ENCODE results near the gene TNP2.

Gene TNP2

GRCh38 chr16:11276896-11277593 is 7.9 kb upstream of the TNP2 start:
- no peak for DNase-seq

- DNase-seq: no peak
Measured at GRCh38 chr16:11276143-11276895, 7.2 kb upstream of the TNP2 start, which contains the start of gene PRM2. Gene PRM2 (minus strand): TSS chr16:11276480. CDS start chr16:11276370, 110 bp downstream.

DNA sequence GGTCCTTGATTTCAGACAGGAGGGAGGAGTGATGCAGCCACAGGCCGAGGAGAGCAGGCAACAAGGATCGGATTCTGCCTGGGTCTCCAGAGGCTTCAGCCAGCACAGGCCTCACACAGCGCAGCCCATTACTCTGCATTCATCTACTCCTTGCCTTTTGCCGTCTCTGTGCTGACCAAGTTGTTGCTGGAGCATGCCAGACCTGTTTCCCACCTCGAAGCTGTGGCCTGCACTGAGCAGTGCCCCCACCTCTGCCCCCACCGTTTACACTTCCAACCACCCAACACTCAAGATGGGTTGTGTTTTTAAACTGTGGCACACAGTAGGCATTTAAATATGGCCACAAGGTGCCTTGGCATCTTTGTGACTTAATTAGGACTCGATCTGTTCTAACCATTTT is 5.8 kb upstream of the TNP2 start:
- DNase-seq: no peak

DNA sequence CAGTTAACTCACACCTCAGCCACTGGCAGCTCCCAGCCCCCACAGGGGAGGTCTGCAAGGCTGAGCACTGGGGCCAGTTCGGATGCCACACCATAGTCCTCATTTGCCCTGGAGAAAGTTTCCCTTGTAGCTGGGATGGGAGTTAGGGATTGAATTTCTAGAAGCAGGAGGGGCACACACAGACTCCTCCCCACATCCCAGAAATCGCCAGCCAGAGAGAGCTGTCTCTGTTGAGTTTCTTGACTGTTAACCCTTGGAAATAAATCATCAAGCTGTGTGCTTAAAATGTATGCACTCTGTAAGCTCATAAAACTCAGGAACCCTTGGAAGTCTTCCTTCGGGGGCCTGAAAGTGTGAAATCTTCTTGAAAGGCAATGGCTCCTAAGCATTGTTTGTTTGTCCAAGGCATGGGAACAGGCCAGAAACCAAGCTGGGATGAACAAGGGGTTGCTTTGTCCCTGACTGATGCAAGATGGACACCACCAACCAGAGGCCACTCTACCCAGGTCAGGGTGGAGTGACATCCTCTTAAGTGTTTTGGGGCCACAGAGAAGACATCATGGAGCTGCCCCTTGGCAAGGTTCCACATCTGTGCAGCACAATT is 4.7 kb upstream of the TNP2 start:
- DNase-seq: no peak

GRCh38 chr16:11272921-11273720 is 4.0 kb upstream of the TNP2 start, which contains the start of gene PRM3:
Gene PRM3 (minus strand): TSS chr16:11273629. CDS start chr16:11273595, 34 bp downstream.
- no peak for DNase-seq

DNA sequence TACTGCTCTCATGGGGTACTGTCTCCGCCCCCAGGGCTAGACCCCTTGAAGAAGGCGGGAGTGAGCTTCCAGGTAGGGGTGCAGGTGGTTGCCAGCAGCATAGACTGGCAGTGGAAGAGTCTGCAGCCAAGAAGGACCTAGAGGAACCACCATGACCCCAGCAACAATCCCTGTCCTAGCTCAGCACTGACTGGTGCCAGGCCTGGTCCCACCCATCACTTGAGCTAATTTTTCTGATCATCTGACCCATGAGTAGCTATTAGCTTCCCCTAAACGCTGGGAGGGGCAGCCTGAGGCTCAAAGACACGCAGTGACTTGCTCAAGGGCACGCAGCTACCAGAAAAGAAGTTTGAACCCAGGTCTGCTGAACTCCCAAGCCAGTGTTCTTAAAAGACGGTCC is 3.4 kb upstream of the TNP2 start:
- no peak for DNase-seq

DNA sequence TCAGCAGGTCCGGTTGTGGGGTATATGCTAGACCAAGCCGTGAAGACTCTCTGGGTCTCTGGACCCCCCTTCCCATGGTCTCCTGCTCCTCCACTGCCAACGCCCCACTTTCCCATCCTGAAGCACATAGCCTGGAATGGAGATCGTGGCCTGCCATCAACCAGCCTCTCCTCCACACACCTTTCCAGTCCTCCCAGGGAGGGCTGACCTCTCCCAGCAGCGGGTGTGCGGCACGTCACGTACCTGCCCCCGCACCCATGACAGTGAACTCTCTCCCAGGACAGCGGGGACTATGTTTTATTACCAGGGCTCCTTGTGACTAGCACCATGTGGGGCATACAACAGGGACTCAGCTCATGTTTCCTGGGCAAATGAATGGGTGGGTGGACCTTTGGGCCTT is 2.5 kb upstream of the TNP2 start:
- no peak for DNase-seq

GRCh38 chr16:11270602-11271162 is 1.6 kb upstream of the TNP2 start:
- DNase-seq: no peak

- DNase-seq: no peak
Measured at GRCh38 chr16:11265124-11265523, 4.0 kb downstream of the TNP2 start.

DNA sequence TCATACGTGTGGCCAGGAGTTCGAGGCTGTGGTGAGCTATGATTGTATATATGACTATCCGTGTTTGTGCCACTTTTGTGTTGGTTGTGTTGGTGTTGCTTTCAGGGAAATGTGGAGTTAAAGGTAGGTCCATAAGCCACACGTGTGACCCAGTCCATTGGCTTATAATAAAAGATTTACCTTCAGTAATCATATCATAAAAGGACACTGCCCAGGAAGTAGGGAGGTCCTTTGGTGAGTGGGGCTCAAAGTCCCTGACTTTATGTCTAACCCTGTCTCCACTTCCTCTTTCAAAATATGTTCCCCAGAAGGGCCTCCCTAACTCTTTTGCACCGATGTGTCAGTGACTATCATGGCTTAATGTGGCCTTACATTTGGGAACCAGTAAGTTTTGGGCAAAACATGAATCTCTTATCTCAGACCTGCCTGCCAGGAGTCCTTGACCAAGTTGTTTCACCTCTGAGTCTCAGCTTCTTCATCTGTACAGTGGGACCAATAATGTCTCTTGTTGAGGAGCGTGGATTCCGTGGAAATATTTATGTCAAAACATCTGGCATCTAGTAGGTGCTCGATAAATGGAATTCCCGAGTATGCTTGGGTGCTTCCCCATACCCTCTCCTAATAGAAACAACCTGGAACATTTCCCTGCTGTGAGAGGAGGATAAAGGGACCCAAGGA is 4.8 kb downstream of the TNP2 start:
- no peak for DNase-seq

GRCh38 chr16:11263737-11264136 is 5.4 kb downstream of the TNP2 start:
- no peak for DNase-seq

DNA sequence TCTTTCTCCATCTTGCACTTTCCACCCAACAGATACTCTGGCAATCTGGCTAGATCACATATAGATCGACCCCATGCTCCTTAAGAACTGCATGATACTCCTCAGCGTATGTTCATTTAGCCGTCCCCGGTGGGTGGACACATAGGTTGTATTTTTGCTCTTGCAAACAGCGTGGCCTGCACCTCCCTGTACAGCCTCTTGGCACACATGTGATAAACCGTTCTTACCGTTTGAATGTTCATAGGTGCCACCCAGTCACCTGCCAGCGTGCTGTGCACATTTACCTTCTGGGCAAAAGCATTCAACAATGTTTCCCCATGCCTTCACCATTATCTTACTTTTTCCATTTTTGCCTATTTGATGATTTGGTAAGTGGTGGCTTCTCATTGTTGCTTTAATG is 6.2 kb downstream of the TNP2 start:
- DNase-seq: no peak

DNA sequence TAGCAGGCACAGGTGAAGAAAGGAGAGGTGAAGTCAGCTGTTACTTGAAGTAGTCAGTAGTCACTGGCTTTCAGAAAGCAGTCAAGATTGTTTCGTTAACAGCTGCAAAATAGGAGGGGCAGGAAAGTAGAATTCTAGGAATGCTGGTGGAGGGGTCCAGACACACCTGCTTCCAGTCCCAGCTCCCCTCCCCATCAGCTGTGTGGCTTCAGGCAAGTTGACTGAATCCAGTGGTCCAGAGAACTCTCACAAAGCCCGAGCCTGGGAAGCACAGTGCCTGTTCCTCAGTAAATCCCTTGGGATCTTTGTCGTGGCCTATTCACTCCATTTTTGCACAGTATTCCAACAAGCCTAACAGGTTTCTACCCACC is 8.5 kb downstream of the TNP2 start:
- no peak for DNase-seq

DNA sequence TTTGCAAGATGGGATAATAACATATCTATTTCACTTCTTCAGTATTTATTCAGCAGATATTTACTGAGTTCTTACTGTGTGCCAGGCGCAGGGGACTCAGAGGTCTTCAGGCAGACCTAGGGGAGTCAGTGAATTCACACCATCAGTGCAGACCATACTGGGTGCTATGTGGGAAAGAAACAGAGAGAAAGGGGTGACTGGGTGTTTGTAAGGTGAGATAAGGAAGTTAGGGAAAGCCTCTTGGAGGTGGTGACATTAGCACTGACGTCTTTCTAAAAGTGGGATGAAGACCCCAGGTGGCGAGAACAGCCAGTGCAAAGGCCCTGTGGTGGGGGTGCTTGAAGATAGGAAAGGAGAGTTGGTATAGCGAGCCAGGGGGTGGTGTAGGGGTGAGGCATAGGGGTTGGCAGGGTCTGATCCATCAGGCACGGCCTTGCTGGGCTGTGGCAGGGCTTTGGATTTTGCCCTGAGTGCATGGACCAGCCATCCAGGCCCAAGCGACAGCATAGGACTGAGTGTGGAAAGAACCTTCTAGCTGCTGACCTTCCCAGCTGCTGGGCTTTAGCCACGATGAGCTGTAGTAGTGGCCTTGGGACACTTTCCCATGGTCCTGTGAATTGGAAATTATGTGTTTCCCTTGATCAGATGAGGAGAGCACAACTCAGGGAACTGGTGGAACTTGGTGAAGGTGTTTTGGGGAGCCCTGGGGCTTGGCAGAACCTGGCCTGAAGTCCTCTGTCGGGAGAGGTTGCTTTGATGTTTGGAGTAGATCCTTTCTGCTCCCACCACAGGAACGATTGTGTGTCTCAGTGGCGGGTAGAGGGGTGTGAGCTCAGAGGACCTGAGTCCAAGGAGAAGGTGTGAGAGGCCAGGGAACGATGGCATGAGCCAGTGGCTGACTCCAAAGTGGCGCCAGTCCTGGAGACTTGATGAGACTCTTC is 9.2 kb downstream of the TNP2 start:
- DNase-seq: no peak

DNA sequence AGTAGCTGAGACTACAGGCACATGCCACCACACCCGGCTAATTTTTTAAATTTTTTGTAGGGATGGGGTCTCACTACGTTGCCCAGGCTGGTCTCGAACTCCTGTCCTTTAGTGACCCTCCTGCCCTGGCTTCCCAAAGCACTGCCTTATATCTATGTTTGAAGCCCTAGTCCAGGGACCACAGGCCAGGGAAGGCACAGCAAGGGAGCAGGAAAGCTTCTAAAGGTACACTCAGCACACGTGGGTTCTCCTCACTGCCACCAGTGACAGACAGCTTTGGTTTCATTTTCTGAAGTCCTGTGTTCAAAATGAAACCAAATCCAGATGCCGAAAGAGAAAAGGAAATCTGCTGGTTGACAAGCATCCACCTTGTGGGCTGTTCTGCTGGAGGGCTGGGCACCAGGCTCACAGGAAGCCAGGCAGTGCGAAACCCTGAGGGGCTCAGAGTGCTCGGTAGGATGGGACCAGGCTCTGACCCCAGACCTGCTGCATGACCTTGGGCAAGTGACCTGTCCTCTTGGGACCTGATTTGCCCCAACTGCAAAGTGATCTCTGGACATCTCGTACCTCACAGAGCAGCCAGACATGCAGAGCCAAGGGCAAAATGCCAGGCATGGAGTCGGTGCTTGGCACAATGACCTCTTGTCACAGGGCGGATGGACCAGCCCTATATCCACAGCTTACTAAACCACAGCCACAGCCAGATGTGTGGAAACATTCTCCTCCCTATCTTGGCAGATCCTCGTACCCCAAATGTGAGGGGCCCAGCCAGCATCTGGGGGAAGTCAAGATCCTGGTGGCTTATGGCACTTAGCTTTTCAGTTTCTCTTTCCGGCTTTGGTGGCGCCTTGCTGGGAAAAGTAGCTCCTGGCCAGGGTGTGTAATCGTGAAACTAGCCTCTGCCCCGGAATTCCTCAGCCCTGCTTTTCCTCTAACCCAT is 10.3 kb downstream of the TNP2 start:
- peak; percentile 30 for DNase-seq

- DNase-seq: peak; percentile 88
Measured at GRCh38 chr16:11257131-11257938, 11.8 kb downstream of the TNP2 start.

- DNase-seq: peak; percentile 68
Measured at GRCh38 chr16:11256661-11257130, 12.4 kb downstream of the TNP2 start.

GRCh38 chr16:11255737-11256660 is 13.1 kb downstream of the TNP2 start, which contains the start of gene SOCS1:
Gene SOCS1 (minus strand): TSS chr16:11256204. CDS start chr16:11255478, 726 bp downstream.
- DNase-seq: peak; percentile 86

All from DMS53 (cell line).